Breast epithelium (tissue), 3 donors: ENCODE results near the gene TAF11L2.

Experiments used
- POLR2A ChIP-seq: fragments of 450-650 bp; IDR thresholded peaks from one replicate; pipeline ENCODE4 v1.6.1; 2016; ENCODE audit warnings: antibody characterized with exemption, mild to moderate bottlenecking, moderate library complexity
- POLR2AphosphoS5 ChIP-seq, 3 donors: sonication (generic); formaldehyde crosslinking; IDR thresholded peaks; one replicate each; pipeline ENCODE4 v1.6.1; 2017; ENCODE audit warnings: antibody characterized with exemption in 3 of 3
- TF ChIP-seq, protein P1 (sequence below), 3 donors: fragments of 450-650 bp; IDR thresholded peaks; one replicate each; pipeline ENCODE4 v1.5.1; 2016 to 2017; ENCODE audit warnings: antibody characterized with exemption in 3 of 3, mild to moderate bottlenecking in 3 of 3, moderate library complexity in 3 of 3

GRCh38 chr5:17487174-17487512 lies 10.9 kb upstream of the TAF11L2 start:
- TF ChIP-seq, protein P1, sequence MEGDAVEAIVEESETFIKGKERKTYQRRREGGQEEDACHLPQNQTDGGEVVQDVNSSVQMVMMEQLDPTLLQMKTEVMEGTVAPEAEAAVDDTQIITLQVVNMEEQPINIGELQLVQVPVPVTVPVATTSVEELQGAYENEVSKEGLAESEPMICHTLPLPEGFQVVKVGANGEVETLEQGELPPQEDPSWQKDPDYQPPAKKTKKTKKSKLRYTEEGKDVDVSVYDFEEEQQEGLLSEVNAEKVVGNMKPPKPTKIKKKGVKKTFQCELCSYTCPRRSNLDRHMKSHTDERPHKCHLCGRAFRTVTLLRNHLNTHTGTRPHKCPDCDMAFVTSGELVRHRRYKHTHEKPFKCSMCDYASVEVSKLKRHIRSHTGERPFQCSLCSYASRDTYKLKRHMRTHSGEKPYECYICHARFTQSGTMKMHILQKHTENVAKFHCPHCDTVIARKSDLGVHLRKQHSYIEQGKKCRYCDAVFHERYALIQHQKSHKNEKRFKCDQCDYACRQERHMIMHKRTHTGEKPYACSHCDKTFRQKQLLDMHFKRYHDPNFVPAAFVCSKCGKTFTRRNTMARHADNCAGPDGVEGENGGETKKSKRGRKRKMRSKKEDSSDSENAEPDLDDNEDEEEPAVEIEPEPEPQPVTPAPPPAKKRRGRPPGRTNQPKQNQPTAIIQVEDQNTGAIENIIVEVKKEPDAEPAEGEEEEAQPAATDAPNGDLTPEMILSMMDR (IDR thresholded peaks at IDR 0.05), result no peak
- TF ChIP-seq POLR2A (no peak), POLR2AphosphoS5 (IDR thresholded peaks at IDR 0.05) (no peak)
